Measurements from ENCODE around the gene REEP1.
A peak's percentile ranks its signal among the peaks of the same experiment; 100 is the strongest.

The REEP1 gene

DNA sequence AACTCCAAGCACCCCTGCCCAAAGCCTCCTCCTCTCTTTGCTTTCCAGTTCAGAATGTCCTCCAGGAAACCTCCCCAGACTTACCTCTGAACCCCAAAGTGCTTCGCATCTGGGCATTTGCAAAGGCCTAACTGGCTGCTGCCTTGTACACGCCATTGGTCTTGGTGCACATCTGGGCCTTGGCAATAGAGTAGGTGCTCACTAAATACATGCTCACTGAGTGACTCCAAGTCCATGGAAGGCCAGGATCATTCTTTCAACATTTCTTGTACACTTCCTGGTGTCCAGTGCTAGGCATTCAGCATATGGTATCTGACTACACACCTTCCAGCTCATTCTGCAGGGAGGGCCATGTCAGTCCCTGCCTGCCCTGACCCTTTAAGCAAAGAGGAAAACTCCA lies 109.7 kb downstream of the REEP1 start:
- H3K4me3 ChIP-seq (ENCODE audit: low read depth, low read length), result no peak overlapping the region
- no peak for TF ChIP-seq CTCF (IDR thresholded peaks at IDR 0.05; ENCODE audit: borderline replicate concordance, insufficient read depth, low read depth, low read length)

DNA sequence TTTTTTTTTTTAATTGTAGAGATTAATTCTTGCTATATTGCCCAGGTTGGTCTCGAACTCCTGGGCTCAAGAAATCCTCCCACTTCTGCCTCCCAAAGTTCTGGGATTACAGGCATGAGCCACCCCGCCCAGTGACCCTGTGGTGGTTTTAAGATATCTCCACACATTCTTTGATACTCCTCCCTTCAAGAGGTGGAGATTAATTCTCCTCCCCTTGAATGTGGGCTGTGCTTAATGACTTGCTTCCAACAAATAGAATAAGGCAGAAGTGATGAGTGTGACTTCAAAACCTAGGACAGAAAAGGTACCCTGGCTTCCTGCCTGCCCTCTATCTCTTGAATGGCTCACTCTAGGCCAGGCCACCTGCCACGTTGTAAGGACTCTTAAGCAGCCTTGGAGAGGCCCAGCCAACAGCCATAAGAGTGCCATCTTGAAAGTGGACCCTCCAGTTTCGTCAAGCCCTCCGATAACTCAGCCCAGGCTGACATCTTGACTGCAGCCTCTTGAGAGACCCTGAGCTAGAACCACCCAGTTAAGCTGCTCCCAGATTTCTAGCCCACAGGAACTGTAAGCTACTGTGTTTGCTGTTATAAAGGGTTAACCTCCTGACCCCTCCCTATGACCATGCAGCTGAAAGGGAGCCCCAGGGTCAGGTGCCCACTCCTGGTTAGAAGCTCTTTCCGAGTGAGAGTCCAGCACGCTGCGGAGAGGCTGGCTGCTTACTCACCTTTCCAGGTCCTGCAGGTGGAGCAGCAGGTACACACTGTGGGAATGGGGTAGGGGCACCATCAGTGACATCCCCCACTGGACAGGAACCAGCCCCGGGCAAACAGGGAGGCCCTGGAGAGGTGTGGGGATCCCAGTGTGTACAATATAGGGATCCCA lies 110.5 kb downstream of the REEP1 start:
- TF ChIP-seq CTCF (IDR thresholded peaks at IDR 0.05; ENCODE audit: borderline replicate concordance, insufficient read depth, low read depth, low read length), result no peak
- H3K4me3 ChIP-seq (ENCODE audit: low read depth, low read length), result no peak overlapping the region

DNA sequence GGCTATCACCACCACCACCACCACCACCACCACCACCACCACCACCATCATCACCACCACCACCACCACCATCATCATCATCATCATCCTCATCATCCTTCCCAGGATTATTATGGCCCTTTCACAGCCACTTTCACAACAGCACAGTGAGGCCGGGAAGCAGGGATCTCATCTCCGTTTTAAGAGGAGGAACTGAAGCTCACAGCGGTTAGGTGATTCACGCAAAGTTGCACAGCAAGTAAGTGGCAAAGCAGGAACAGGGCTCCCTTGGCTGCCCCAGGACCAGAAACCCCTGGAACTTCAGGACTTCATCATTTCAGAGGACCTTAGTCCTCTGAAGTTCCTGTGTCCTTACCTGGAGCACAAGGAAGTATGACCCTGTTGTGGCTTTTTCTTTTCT lies 111.4 kb downstream of the REEP1 start:
- TF ChIP-seq CTCF (IDR thresholded peaks at IDR 0.05; ENCODE audit: borderline replicate concordance, insufficient read depth, low read depth, low read length), result no peak
- no peak overlapping the region for H3K4me3 ChIP-seq (ENCODE audit: low read depth, low read length)

DNA sequence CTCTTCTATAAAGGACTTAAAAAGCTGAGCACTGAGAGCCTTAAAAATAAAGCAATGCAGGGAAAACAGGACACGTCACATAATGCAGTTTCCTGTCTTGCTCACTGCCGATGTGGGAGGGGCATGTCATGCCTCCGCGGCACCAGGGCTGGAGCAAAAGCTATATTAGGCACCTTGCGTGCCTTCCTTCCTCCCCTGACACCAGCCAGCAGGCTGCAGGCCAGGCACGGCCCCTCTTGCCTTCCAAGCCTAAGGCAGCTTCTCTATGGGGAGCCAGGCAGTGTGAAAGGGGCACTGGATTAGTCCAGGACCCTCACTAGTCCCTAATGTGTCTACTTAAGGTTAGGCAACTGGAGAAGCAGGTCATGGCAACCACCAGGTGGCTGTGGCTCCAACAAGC lies 111.8 kb downstream of the REEP1 start:
- peak; percentile 26; the same call in 1 of the 2 replicates for TF ChIP-seq CTCF (IDR thresholded peaks at IDR 0.05; ENCODE audit: borderline replicate concordance, insufficient read depth, low read depth, low read length)
- no peak overlapping the region for H3K4me3 ChIP-seq (ENCODE audit: low read depth, low read length)

DNA sequence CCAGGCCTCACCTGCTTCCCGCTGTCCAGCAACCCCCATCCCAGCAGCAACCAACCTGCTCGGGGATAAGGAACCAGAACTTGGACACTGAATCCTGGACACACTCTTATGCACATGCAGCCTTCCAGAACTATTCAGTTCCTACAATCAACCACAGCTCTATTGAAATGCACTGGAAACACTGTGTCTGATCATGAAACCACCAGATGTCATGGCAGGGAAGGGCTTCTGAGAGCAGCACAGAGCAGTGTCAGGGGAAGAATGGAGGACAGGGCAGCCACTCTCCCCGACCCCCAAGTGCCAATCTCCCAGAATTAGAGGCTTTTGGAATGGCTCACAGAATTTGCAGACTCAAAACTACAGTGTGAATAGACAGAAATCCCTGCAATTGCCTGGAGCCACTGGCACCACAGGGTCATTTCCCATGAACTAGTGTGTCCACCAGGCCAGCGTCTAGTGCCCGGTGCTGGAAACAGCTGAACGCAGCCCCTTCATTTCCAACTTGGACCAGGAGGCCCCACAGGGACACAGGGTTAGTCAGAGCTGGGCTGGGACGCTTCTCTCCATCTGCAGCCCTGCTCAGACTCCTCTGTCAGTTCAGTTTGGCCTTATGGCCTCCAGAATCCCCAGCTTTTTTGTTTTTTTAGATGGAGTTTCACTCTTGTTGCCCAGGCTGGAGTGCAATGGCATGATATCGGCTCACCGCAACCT lies 112.6 kb downstream of the REEP1 start:
- no peak overlapping the region for H3K4me3 ChIP-seq (ENCODE audit: low read depth, low read length)

DNA sequence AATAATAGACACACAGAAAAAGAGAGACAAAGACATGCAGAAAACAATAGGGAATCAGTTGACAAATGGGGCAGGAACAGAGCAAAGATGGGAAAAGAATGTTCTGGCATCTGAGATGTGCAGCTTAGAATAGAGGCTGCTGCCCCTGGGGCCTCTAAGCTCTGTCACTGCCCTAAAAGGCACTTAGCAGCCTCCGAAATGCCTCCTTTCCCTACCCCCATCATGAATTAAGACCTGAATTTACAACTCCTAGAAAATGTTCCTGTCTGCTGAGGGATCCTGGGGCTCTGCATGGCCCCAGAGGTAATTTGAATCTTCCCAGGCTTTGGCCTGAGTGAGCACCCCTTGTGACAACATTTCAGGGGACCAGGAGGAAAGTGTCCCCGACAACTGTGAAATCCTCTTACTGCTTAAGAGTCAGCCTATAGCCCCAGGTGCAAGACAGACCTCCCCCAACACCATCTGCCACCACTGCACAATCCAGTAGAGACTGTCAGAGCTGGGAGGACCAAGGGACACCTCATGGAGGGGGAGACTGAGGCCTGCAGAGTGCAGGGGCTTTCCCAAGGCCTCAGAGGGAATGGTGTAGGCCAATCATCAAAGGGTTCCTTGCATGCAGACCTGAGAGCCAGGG lies 113.4 kb downstream of the REEP1 start:
- H3K4me3 ChIP-seq (ENCODE audit: low read depth, low read length), result no peak overlapping the region
- no peak for TF ChIP-seq CTCF (IDR thresholded peaks at IDR 0.05; ENCODE audit: borderline replicate concordance, insufficient read depth, low read depth, low read length)

More for the DNA sequence above, 112.6 kb downstream of the REEP1 start:
- TF ChIP-seq CTCF (IDR thresholded peaks at IDR 0.05; ENCODE audit: borderline replicate concordance, insufficient read depth, low read depth, low read length), result no peak
